IMR-90 (cell line): ENCODE measurements around the gene TMEM247. TPM values are rescaled to one million over a fixed set of nuclear protein-coding genes. Genes with fewer than 3 reads are reported as not detected.

Source experiments
- ATAC-seq: fragments of 200-7000 bp; cut with Tn5 transposase; 2 replicates; pipeline ENCODE4 v1.9.1; 2020; ENCODE audit warnings: low read depth, mild to moderate bottlenecking, moderate library complexity
- BruUV-seq: library from RNA; stranded (reverse); fragments of 400-500 nt; replicated peaks from 2 replicates; lab custom pipeline; 2021; lab: Mats Ljungman, UMichigan
- CTCF ChIA-PET: fragments of 300-600 bp; formaldehyde crosslinking; extraction: SDS; loops from one replicate; lab custom pipeline; 2021; ENCODE audit warnings: antibody characterized with exemption; lab: Yijun Ruan, JAX
- POLR2A ChIA-PET: fragments of 300-600 bp; sonication (Branson Sonifier 250); formaldehyde crosslinking; loops from one replicate; lab custom pipeline; 2022; ENCODE audit warnings: antibody characterized with exemption; ENCODE audit not compliant: unreplicated experiment; lab: Charles Lee
- DNase-seq: peaks from one replicate; pipeline ENCODE4 v3.0.0; 2013
- H2AFZ ChIP-seq: replicated peaks from 2 replicates; pipeline ENCODE3; 2013; ENCODE audit warnings: low read length, mild to moderate bottlenecking; ENCODE audit not compliant: poor library complexity
- H2AK5ac ChIP-seq: 2 replicates; pipeline ENCODE4 v1.6.1; 2013; ENCODE audit warnings: low read depth, low read length, inconsistent platforms
- H2AK9ac ChIP-seq: replicated peaks from 2 replicates; pipeline ENCODE3; 2013; ENCODE audit warnings: mild to moderate bottlenecking, low read depth, low read length, moderate library complexity; ENCODE audit not compliant: poor library complexity
- H2BK120ac ChIP-seq: 2 replicates; pipeline ENCODE4 v1.6.1; 2013; ENCODE audit warnings: low read depth, low read length, inconsistent platforms
- H2BK15ac ChIP-seq: 3 replicates; pipeline ENCODE4 v1.6.1; 2013; ENCODE audit warnings: low read depth, low read length, inconsistent platforms
- H2BK20ac ChIP-seq: 2 replicates; pipeline ENCODE4 v1.6.1; 2013; ENCODE audit warnings: low read depth, mild to moderate bottlenecking, inconsistent platforms, low read length, moderate library complexity
- H2BK5ac ChIP-seq: 2 replicates; pipeline ENCODE4 v1.6.1; 2013; ENCODE audit warnings: mild to moderate bottlenecking, low read depth, low read length, inconsistent platforms; ENCODE audit not compliant: poor library complexity, severe bottlenecking
- H3K14ac ChIP-seq: replicated peaks from 2 replicates; pipeline ENCODE4 v1.6.1; 2013; ENCODE audit warnings: low read depth, low read length, inconsistent platforms
- H3K18ac ChIP-seq: 2 replicates; pipeline ENCODE4 v1.6.1; 2013; ENCODE audit warnings: low read depth, low read length, control low read depth
- H3K23ac ChIP-seq: 2 replicates; pipeline ENCODE4 v1.6.1; 2013; ENCODE audit warnings: low read depth, low read length, inconsistent platforms
- H3K27ac ChIP-seq: 2 replicates; pipeline ENCODE4 v1.5.1; 2013; ENCODE audit warnings: mild to moderate bottlenecking, control low read depth, low read length; ENCODE audit not compliant: insufficient read depth
- H3K27me3 ChIP-seq: 2 replicates; pipeline ENCODE4 v1.6.1; 2013; ENCODE audit warnings: low read length; ENCODE audit not compliant: control insufficient read depth, insufficient read depth
- H3K36me3 ChIP-seq: 2 replicates; pipeline ENCODE4 v1.6.1; 2013; ENCODE audit warnings: low read length, mixed read lengths; ENCODE audit not compliant: control insufficient read depth, insufficient read depth
- H3K4ac ChIP-seq: 2 replicates; pipeline ENCODE4 v1.6.1; 2013; ENCODE audit warnings: low read depth, low read length, inconsistent platforms
- H3K4me1 ChIP-seq: 2 replicates; pipeline ENCODE4 v1.6.1; 2013; ENCODE audit warnings: low read length, mixed read lengths; ENCODE audit not compliant: control insufficient read depth, insufficient read depth
- H3K4me2 ChIP-seq: 2 replicates; pipeline ENCODE4 v1.6.1; 2013; ENCODE audit warnings: low read depth, mild to moderate bottlenecking, control low read depth, low read length, moderate library complexity
- H3K4me3 ChIP-seq: 2 replicates; pipeline ENCODE4 v1.5.1; 2013; ENCODE audit warnings: low read depth, mild to moderate bottlenecking, control low read depth, low read length, moderate library complexity; ENCODE audit not compliant: insufficient read depth
- H3K56ac ChIP-seq: 2 replicates; pipeline ENCODE4 v1.6.1; 2013; ENCODE audit warnings: low read length, inconsistent platforms; ENCODE audit not compliant: insufficient read depth; ENCODE audit errors: extremely low read depth
- H3K79me1 ChIP-seq, 2 experiments: 2 replicates each; pipeline ENCODE4 v1.6.1; 2013; ENCODE audit warnings: low read length in 2 of 2, inconsistent platforms in 1 of 2, low read depth in 1 of 2
- H3K9ac ChIP-seq: 2 replicates; pipeline ENCODE4 v1.6.1; 2013; ENCODE audit warnings: low read depth, low read length, control low read depth
- H3K9me1 ChIP-seq: 2 replicates; pipeline ENCODE4 v1.6.1; 2013; ENCODE audit warnings: low read length, inconsistent platforms; ENCODE audit not compliant: insufficient read depth
- H3K9me3 ChIP-seq: 2 replicates; pipeline ENCODE4 v1.6.1; 2013; ENCODE audit warnings: low read length; ENCODE audit not compliant: control insufficient read depth, insufficient read depth
- H4K20me1 ChIP-seq: 2 replicates; pipeline ENCODE4 v1.6.1; 2013; ENCODE audit warnings: low read length, inconsistent platforms; ENCODE audit not compliant: insufficient read depth
- H4K5ac ChIP-seq: 2 replicates; pipeline ENCODE4 v1.6.1; 2013; ENCODE audit warnings: mild to moderate bottlenecking, low read depth, low read length, control low read depth
- H4K8ac ChIP-seq, 2 experiments: 2 replicates each; pipeline ENCODE4 v1.6.1; 2013; ENCODE audit warnings: low read depth in 2 of 2, low read length in 2 of 2, control low read depth in 1 of 2, inconsistent platforms in 1 of 2
- H4K91ac ChIP-seq: 2 replicates; pipeline ENCODE4 v1.6.1; 2013; ENCODE audit warnings: low read depth, low read length, inconsistent platforms; ENCODE audit not compliant: insufficient read depth
- BHLHE40 ChIP-seq: fragments of 150-350 bp; IDR thresholded peaks from 2 replicates; pipeline ENCODE4 v1.6.1; 2016; ENCODE audit warnings: mild to moderate bottlenecking, low read depth, low read length
- CEBPB ChIP-seq: IDR thresholded peaks from 2 replicates; pipeline ENCODE4 v1.6.1; 2012; ENCODE audit warnings: low read depth, low read length, improper control_type of control experiment
- CHD1 ChIP-seq: IDR thresholded peaks from 2 replicates; pipeline ENCODE4 v1.6.1; 2012; ENCODE audit warnings: low read depth, low read length, improper control_type of control experiment
- FOS ChIP-seq: fragments of 150-350 bp; IDR thresholded peaks from 2 replicates; pipeline ENCODE4 v1.6.1; 2016; ENCODE audit warnings: low read depth, low read length
- MAFK ChIP-seq: IDR thresholded peaks from 2 replicates; pipeline ENCODE4 v1.6.1; 2012; ENCODE audit warnings: low read depth, low read length, improper control_type of control experiment
- MAZ ChIP-seq: IDR thresholded peaks from 2 replicates; pipeline ENCODE4 v1.6.1; 2012; ENCODE audit warnings: low read depth, mild to moderate bottlenecking, low read length, improper control_type of control experiment, moderate library complexity, borderline replicate concordance
- NFE2L2 ChIP-seq: fragments of 150-350 bp; IDR thresholded peaks from 2 replicates; pipeline ENCODE4 v1.6.1; 2016; ENCODE audit warnings: low read depth, mild to moderate bottlenecking, low read length
- RFX5 ChIP-seq: IDR thresholded peaks from 2 replicates; pipeline ENCODE4 v1.8.0; 2012; ENCODE audit warnings: low read depth, mild to moderate bottlenecking, low read length, moderate library complexity
- USF2 ChIP-seq: fragments of 150-350 bp; IDR thresholded peaks from 2 replicates; pipeline ENCODE4 v1.6.1; 2017; ENCODE audit warnings: mild to moderate bottlenecking, antibody characterized with exemption, low read length, low read depth
- WGBS, 2 experiments: methylation state at CpG; one replicate each; pipeline versions ENCODE4 v1.1.5 to v1.1.7; 2013; ENCODE audit warnings: missing lambda C conversion rate in 2 of 2; ENCODE audit not compliant: insufficient read length in 1 of 2; ENCODE audit errors: extremely low coverage in 2 of 2; 5-methylcytosine and 5-hydroxymethylcytosine counted together
- dilution Hi-C: fragments of 300-500 bp; cut with HindIII; formaldehyde crosslinking; loops from one replicate; pipeline ENCODE4 v1.14.3; 2018; ENCODE audit warnings: low sequenced_read_pairs; ENCODE audit not compliant: unreplicated experiment
- in situ Hi-C: fragments of 300-500 bp; cut with MboI; formaldehyde crosslinking; loops from 3 replicates; pipeline ENCODE4 v1.14.3; 2019; ENCODE audit warnings: low sequenced_read_pairs, inconsistent platforms, mixed read lengths
- intact Hi-C: fragments of 100-400 bp; cut with micrococcal nuclease; formaldehyde crosslinking; loops from 2 replicates; pipeline ENCODE4 v1.10.0; 2022
- polyA plus RNA-seq, 3 experiments: library from polyadenylated mRNA; depleted of rRNA; stranded (reverse); fragments of >200 nt; gene quantifications; 2 replicates each; pipeline ENCODE4 v1.2.3, GENCODE V29; 2012; ENCODE audit warnings: low replicate concordance in 1 of 3
- total RNA-seq: library from RNA; depleted of rRNA; stranded (reverse); fragments of >200 nt; gene quantifications from 2 replicates; pipeline ENCODE4 v1.2.3, GENCODE V29; 2012
- TF ChIP-seq, protein P1 (sequence below): fragments of 150-350 bp; IDR thresholded peaks from 2 replicates; pipeline ENCODE4 v1.6.1; 2016; ENCODE audit warnings: low read depth, mild to moderate bottlenecking, low read length, moderate library complexity, borderline replicate concordance

Gene TMEM247
- total and polyA plus RNA-seq, 2 of the 4 experiments (the other 2 are of a cell fraction), result not detected

DNA sequence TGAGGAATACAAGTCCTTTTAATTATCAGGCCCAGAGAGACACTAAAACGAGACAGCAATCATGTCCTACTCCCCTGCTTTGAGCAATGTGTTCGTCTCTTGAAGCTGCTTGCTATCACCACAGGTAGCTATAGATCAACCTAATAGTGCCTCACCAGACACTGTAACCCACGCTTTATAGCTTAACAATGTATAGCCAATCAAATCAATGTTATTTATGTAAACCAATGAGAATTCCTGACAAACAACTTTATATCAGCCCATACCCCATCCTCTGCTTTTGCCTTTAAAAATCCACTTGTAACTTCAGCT lies 26.1 kb downstream of the TMEM247 start:
- Histone ChIP-seq H3K27ac (no peak overlapping the region), H2BK120ac (no peak overlapping the region), H4K8ac (no peak overlapping the region), H3K79me1 (no peaks in the 10 kb centered on the region), H3K4me1 (no peaks in the 10 kb centered on the region), H3K18ac (no peak overlapping the region), H3K4me2 (no peak overlapping the region), H2BK20ac (no peak overlapping the region), H2AK9ac (no peak overlapping the region), H3K9ac (no peak overlapping the region), H3K9me1 (no peaks in the 10 kb centered on the region; the same call in 1 of the 2 replicates), H3K9me3 (no peaks in the 10 kb centered on the region), H3K14ac (no peak overlapping the region), H3K36me3 (no peaks in the 10 kb centered on the region), H2BK5ac (no peak overlapping the region), H4K20me1 (no peaks in the 10 kb centered on the region), H2AK5ac (no peak overlapping the region), H4K5ac (no peak overlapping the region), H4K91ac (no peak overlapping the region), H3K56ac (no peak overlapping the region), H3K4me3 (no peak overlapping the region), H3K4ac (no peak overlapping the region), H3K23ac (no peak overlapping the region), H2AFZ (no peak overlapping the region), H2BK15ac (no peak overlapping the region), H3K27me3 (no peaks in the 10 kb centered on the region; the same call in 1 of the 2 replicates)
- DNase-seq, result no peak
- intact Hi-C loops (no loop called here), in situ Hi-C loops (no loop called here), dilution Hi-C loops (no loop called here)
- TF ChIP-seq MAZ (no peak), MAFK (no peak), CEBPB (no peak), NFE2L2 (no peak), RFX5 (no peak), CHD1 (no peak), FOS (no peak), USF2 (no peak), BHLHE40 (no peak)
- TF ChIP-seq, protein P1, sequence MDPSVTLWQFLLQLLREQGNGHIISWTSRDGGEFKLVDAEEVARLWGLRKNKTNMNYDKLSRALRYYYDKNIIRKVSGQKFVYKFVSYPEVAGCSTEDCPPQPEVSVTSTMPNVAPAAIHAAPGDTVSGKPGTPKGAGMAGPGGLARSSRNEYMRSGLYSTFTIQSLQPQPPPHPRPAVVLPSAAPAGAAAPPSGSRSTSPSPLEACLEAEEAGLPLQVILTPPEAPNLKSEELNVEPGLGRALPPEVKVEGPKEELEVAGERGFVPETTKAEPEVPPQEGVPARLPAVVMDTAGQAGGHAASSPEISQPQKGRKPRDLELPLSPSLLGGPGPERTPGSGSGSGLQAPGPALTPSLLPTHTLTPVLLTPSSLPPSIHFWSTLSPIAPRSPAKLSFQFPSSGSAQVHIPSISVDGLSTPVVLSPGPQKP, result no peak
- no CpG with 5 or more reads among the region's 3 CpGs for WGBS, 2 experiments
- ChIA-PET POLR2A (no interaction called here), CTCF (no interaction called here)
- BruUV-seq, result no TSS peak
- no peak for ATAC-seq
